GM18951 (cell line): ENCODE results near the gene KPNA6.
"Not testable (repeated sequence)": the region's sequence is repeated elsewhere in the genome, so short reads cannot be mapped to it uniquely, and the experiment has no call there.

ENCODE experiments used
- POLR2A ChIP-seq: IDR thresholded peaks from 4 replicates; pipeline ENCODE4 v1.6.1; 2011; ENCODE audit warnings: mild to moderate bottlenecking; ENCODE audit not compliant: insufficient read length, insufficient read depth; ENCODE audit errors: extremely low read depth
- in situ Hi-C: fragments of 300-500 bp; cut with MboI; formaldehyde crosslinking; loops from one replicate; pipeline ENCODE4 v1.12.0; 2022; ENCODE audit warnings: low sequenced_read_pairs, mixed read lengths, inconsistent platforms; ENCODE audit not compliant: unreplicated experiment

Gene KPNA6

GRCh38 chr1:32077451-32077850 lies 30.4 kb upstream of the KPNA6 start:
- in situ Hi-C loops = no loop called here
- no peak for TF ChIP-seq POLR2A

GRCh38 chr1:32082022-32082421 lies 25.8 kb upstream of the KPNA6 start:
- in situ Hi-C loops = no loop called here
- TF ChIP-seq POLR2A = no peak

- in situ Hi-C loops = not testable (repeated sequence)
Observed at GRCh38 chr1:32086381-32086780, 21.5 kb upstream of the KPNA6 start.

DNA sequence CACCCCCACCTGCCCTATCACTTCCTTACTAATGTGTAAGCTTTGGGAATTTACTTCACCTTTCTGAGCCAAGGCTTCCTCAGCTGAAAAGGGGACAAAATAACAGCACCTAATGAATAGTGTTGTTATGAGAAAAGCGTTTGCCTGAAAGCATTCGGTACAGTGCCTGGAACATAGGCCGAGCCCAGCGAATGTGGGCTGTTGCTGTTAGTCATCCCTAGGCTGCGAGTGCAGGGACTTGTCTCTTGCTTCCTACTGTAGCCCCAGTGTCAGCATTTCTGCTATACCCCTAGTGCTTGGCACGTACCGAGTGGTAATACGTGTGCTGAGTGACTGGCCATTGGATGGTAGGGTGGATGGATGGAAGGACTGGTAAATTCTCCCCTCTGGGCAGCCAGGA lies 16.7 kb upstream of the KPNA6 start:
- in situ Hi-C loops = no loop called here
- no peak for TF ChIP-seq POLR2A

DNA sequence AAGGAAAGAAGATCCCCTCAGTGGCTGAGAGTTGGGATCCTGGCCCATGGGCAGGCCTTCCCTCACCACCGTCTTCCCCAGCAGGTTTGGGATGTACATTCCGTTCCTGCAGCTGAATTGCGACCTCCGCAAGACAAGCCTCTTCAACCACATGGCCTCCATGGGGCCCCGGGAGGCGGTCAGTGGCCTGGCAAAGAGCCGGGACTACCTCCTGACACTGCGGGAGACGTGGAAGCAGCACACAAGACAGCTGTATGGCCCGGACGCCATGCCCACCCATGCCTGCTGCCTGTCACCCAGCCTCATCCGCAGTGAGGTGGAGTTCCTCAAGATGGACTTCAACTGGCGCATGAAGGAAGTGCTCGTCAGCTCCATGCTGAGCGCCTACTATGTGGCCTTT lies 16.3 kb upstream of the KPNA6 start:
- in situ Hi-C loops = no loop called here
- TF ChIP-seq POLR2A = no peak

DNA sequence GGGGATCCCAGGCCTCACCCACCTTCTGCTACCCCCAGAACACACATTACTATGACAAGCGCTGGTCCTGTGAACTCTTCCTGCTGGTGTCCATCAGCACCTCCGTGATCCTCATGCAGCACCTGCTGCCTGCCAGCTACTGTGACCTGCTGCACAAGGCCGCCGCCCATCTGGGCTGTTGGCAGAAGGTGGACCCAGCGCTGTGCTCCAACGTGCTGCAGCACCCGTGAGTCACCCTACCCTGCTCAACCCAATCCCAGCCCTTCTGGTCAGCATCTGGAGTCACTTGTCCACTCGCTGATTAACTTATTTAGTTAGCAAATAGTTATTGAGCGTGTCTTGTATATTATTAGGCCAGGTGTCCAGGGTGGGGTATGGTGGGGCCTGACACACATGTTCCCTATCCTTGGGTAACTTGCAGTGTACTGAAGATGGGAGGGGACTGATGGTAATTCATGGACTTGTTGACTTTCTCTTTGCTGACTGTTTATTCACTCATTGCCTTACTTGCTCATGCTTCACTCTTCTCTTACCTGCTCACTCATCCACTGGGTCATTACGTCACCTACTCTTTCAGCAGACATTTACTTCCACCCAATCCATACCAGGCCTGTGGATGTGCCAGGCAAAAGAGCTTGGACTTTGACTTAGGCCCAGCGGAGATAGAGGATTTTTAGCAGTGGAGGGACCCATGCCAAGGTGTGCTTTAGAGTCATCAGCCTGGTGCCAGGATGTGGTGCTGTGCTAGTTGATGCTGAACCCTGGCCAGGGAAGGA lies 12.9 kb upstream of the KPNA6 start:
- in situ Hi-C loops = no loop called here
- no peak for TF ChIP-seq POLR2A

DNA sequence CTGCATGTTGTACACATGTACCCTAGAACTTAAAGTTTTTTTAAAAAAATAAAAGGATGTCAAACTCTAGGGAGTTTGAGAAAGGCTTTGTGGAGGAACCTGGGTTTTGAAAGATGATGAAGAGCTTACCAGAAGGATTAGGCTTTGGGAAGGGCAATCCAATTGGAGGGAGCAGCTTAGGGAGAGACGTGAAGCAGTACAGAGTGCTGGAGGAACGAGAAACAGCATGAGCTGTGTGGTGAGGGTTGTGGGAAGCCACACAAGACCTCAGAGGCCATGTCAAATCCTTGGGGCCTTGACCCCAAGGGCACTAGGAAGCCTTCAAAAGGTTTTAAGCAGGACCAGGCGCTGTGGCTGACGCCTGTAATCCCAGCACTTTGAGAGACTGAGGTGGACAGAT lies 8.4 kb upstream of the KPNA6 start:
- TF ChIP-seq POLR2A = no peak
- in situ Hi-C loops = no loop called here

DNA sequence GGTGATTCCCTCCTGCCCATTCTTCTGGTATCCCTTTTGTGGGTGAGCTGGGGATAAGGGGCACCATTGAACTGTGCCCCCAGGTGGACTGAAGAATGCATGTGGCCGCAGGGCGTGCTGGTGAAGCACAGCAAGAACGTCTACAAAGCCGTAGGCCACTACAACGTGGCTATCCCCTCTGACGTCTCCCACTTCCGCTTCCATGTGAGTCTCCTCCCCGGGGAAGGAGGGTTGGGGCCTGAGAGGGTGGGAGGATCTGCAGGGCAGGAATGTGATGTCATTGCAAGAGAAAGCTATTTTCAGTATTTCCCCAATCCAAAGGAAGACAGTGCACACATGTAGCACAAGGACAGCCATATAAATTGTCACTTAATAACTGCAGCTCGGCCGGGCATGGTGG lies 7.5 kb upstream of the KPNA6 start:
- in situ Hi-C loops = no loop called here
- no peak for TF ChIP-seq POLR2A

GRCh38 chr1:32100807-32101708 lies 6.8 kb upstream of the KPNA6 start:
- TF ChIP-seq POLR2A = no peak
- in situ Hi-C loops = no loop called here

- TF ChIP-seq POLR2A = no peak
- in situ Hi-C loops = no loop called here
Observed at GRCh38 chr1:32104127-32104526, 3.7 kb upstream of the KPNA6 start.

DNA sequence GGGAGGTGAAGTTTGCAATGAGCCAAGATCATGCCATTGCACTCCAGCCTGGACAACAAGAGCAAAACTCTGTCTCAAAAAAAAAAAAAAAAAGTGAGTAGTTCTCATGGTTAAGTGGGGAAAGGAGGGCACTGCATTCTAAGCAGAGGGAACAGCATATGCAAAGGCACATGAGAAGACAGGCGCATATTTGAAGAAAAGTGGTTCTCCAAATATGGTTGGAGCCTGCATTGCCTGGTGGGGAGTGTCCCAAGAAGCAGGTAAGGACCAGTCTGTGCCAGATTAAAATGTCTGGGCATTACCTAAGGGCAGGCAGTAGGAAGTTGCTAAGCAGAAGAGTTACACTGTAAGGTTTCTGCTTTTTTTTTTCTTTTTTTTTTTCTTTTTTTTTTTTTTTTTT lies 2.5 kb upstream of the KPNA6 start:
- in situ Hi-C loops = no loop called here
- TF ChIP-seq POLR2A = no peak

DNA sequence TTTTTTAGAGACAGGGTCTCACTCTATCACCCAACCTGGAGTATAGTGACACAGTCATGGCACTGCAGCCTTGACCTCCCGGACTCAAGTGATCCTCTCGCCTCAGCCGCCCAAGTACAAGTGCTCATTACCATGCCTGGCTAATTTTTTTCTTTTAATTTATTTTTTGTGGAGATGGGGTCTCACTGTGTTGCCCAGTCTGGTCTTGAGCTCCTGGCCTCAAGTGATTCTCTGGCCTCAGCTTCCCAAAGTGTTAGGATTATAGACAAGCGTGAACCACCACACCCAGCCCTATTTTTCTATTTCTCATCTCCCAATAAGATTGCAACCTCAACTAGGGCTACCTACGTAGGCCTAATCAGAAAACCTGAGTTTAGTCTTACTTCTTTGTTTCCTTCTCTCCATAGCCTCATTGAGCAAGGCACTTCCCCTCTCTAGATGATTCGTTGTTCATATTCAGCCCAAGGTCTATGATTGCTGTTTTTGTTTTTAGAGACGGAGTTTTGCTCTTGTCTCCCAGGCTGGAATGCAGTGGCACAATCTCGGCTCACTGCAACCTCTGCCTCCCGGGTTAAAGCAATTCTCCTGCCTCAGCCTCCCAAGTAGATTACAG lies 1.1 kb upstream of the KPNA6 start:
- in situ Hi-C loops = no loop called here
- TF ChIP-seq POLR2A = no peak

DNA sequence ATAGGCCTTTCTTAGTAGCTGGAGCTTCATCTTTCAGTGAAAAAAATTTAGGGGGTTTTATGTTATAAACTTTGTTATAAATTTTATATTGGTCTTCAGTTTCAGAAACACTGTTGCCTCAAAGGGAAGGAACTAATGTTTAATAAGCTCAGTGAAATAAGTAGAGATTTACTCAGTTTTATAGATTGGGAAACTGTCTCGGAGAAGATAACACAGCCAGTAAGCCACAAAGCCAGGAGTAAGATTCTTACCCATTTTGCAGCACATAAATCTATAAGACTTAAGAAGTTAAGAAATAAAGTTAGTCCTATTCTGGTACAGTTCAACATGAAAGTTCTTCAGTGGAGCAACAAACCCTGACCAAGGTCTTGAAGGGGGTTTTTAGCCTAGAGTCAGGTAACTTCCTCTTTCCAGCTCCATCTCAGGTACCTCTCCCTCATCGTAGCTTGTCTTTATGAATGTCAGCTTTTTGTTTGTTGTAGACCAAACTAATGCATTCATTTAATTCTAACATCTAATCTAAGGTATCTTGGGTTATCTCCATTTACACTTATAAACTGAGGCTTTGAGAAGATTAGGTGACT lies 3.3 kb downstream of the KPNA6 start:
- in situ Hi-C loops = no loop called here
- TF ChIP-seq POLR2A = no peak
